NCI-H524 (cell line): Measurements from ENCODE around the gene CACNA2D3.

Experiments
- DNase-seq, 2 experiments: peaks; one replicate each; lab custom pipeline; 2025; lab: John Stamatoyannopoulos, UW

The CACNA2D3 gene

GRCh38 chr3:54746722-54747121 is 624.4 kb downstream of the CACNA2D3 start:
- no peak for DNase-seq

- no peak for DNase-seq
Measured at GRCh38 chr3:54755756-54756155, 633.4 kb downstream of the CACNA2D3 start.

GRCh38 chr3:54756330-54756731 is 634.0 kb downstream of the CACNA2D3 start:
- no peak for DNase-seq

GRCh38 chr3:54758461-54758860 is 636.1 kb downstream of the CACNA2D3 start:
- no peak for DNase-seq

- DNase-seq: no peak
Measured at GRCh38 chr3:54759166-54759565, 636.8 kb downstream of the CACNA2D3 start.

- no peak for DNase-seq
Measured at GRCh38 chr3:54760201-54760600, 637.8 kb downstream of the CACNA2D3 start.

- no peak for DNase-seq
Measured at GRCh38 chr3:54761637-54762036, 639.3 kb downstream of the CACNA2D3 start.

GRCh38 chr3:54764911-54765310 is 642.6 kb downstream of the CACNA2D3 start:
- DNase-seq: peak; percentile 9 to 57

GRCh38 chr3:54771050-54771449 is 648.7 kb downstream of the CACNA2D3 start:
- no peak for DNase-seq

GRCh38 chr3:54772051-54772450 is 649.7 kb downstream of the CACNA2D3 start:
- DNase-seq: no peak

- no peak for DNase-seq
Measured at GRCh38 chr3:54772746-54773145, 650.4 kb downstream of the CACNA2D3 start.

GRCh38 chr3:54773271-54773670 is 650.9 kb downstream of the CACNA2D3 start:
- DNase-seq: peak; percentile 36 to 80

GRCh38 chr3:54776601-54777000 is 654.2 kb downstream of the CACNA2D3 start:
- DNase-seq: no peak

- no peak for DNase-seq
Measured at GRCh38 chr3:54777141-54777540, 654.8 kb downstream of the CACNA2D3 start.

GRCh38 chr3:54780336-54780735 is 658.0 kb downstream of the CACNA2D3 start:
- DNase-seq: no peak

GRCh38 chr3:54781728-54782127 is 659.4 kb downstream of the CACNA2D3 start:
- DNase-seq: no peak

GRCh38 chr3:54783611-54784010 is 661.3 kb downstream of the CACNA2D3 start:
- no peak for DNase-seq

- DNase-seq: no peak
Measured at GRCh38 chr3:54784021-54784420, 661.7 kb downstream of the CACNA2D3 start.

- DNase-seq: no peak
Measured at GRCh38 chr3:54785976-54786375, 663.6 kb downstream of the CACNA2D3 start.

GRCh38 chr3:54790051-54790450 is 667.7 kb downstream of the CACNA2D3 start:
- DNase-seq: no peak

GRCh38 chr3:54791501-54792156 is 669.3 kb downstream of the CACNA2D3 start:
- DNase-seq: peak in 1 of 2 experiments; percentile 2

GRCh38 chr3:54792584-54792983 is 670.2 kb downstream of the CACNA2D3 start:
- no peak for DNase-seq

GRCh38 chr3:54793171-54793570 is 670.8 kb downstream of the CACNA2D3 start:
- no peak for DNase-seq

- no peak for DNase-seq
Measured at GRCh38 chr3:54797111-54797510, 674.8 kb downstream of the CACNA2D3 start.
